Lower lobe of right lung (tissue), 2 donors: Measurements from ENCODE around the gene CPNE7. TPM values are rescaled to one million over a fixed set of nuclear protein-coding genes. Genes with fewer than 3 reads are reported as not detected.

Source experiments
- ATAC-seq, 2 donors: fragments of 200-7000 bp; cut with Tn5 transposase; one replicate each; pipeline ENCODE4 v1.9.1; 2020 to 2022; ENCODE audit warnings: mild to moderate bottlenecking in 2 of 2, moderate library complexity in 2 of 2
- DNase-seq: peaks from one replicate; pipeline ENCODE4 v3.0.0-alpha.2; 2020
- H3K27ac ChIP-seq: fragments of 200-600 bp; one replicate; pipeline ENCODE4 v1.8.0; 2022
- H3K27me3 ChIP-seq: fragments of 200-600 bp; one replicate; pipeline ENCODE4 v1.8.0; 2022; ENCODE audit warnings: low read depth
- H3K36me3 ChIP-seq: fragments of 200-600 bp; one replicate; pipeline ENCODE4 v1.8.0; 2022; ENCODE audit warnings: mild to moderate bottlenecking
- H3K4me1 ChIP-seq: fragments of 200-600 bp; one replicate; pipeline ENCODE4 v1.8.0; 2022
- H3K4me3 ChIP-seq: fragments of 200-600 bp; one replicate; pipeline ENCODE4 v1.8.0; 2022; ENCODE audit warnings: mild to moderate bottlenecking
- H3K9me3 ChIP-seq: fragments of 200-600 bp; one replicate; pipeline ENCODE4 v1.8.0; 2022
- intact Hi-C: fragments of 100-400 bp; cut with DNase I; formaldehyde crosslinking; loops from one replicate; pipeline ENCODE4 v1.11.0; 2022
- total RNA-seq: library from RNA; stranded (reverse); fragmentation: NEBNext Ultra II Directional; extraction: Animal tissue kit (Norgen Biotek cat#: 25700); gene quantifications from one replicate; pipeline ENCODE4 v1.2.1, GENCODE V29; 2021
- TF ChIP-seq, protein P1 (sequence below): fragments of 200-600 bp; IDR thresholded peaks from one replicate; pipeline ENCODE4 v1.8.0; 2022; ENCODE audit warnings: antibody characterized with exemption, mild to moderate bottlenecking
- donor health status: DM: no; HTN: yes; CAD: no; lungs with severe emphysema.

Gene CPNE7
- total RNA-seq, 1 donor from 2014 or later = 0.35 TPM

DNA sequence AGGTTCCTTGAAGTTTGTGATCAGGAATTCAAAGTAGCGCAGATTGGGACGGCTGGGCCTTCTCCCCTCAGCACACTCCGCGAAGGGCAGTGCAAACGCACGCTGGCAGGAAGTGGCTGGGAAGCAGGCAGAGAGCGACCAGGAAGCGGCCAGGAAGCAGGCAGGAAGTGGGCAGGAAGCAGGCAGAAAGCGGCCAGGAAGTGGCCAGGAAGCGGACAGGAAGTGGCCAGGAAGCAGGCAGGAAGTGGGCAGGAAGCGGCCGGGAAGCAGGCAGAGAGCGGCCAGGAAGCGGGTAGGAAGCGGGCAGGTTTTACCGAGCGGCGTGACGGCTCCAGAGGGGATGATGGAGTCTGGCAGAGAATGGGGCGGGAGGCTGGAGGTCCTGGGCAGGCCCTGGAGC is 41.1 kb downstream of the CPNE7 start:
- Histone ChIP-seq H3K4me3 (no peak overlapping the region), H3K36me3 (no peaks in the 10 kb centered on the region), H3K27ac (peak overlapping the region; percentile 36), H3K27me3 (peaks cover 7% of the 10 kb centered on the region), H3K9me3 (no peaks in the 10 kb centered on the region), H3K4me1 (no peaks in the 10 kb centered on the region)
- ATAC-seq (no peak), DNase-seq (no peak)
- TF ChIP-seq, protein P1, sequence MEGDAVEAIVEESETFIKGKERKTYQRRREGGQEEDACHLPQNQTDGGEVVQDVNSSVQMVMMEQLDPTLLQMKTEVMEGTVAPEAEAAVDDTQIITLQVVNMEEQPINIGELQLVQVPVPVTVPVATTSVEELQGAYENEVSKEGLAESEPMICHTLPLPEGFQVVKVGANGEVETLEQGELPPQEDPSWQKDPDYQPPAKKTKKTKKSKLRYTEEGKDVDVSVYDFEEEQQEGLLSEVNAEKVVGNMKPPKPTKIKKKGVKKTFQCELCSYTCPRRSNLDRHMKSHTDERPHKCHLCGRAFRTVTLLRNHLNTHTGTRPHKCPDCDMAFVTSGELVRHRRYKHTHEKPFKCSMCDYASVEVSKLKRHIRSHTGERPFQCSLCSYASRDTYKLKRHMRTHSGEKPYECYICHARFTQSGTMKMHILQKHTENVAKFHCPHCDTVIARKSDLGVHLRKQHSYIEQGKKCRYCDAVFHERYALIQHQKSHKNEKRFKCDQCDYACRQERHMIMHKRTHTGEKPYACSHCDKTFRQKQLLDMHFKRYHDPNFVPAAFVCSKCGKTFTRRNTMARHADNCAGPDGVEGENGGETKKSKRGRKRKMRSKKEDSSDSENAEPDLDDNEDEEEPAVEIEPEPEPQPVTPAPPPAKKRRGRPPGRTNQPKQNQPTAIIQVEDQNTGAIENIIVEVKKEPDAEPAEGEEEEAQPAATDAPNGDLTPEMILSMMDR = no peak
- intact Hi-C loops = no loop called here

DNA sequence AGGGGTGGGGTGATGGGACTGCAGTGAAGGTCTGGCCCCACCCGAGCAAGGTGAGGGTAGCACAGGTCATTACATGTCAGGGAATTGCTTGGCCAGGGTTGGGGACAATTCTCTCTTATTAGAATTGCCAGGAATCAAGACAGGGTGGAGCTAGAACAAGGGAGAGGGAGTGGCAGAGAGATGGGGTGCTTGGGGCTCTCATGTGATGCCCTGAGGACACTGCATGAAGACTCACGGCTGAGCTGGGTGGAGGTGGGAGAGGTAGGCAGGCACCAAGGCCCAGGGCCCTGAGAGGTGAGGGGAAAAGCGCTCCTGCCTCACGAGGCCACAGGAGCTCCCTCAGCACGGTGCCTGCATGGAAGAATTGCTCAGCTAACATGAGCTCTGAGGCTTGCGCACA is 41.5 kb downstream of the CPNE7 start:
- ATAC-seq = no peak
- Histone ChIP-seq H3K4me3 (no peak overlapping the region), H3K36me3 (no peaks in the 10 kb centered on the region), H3K9me3 (no peaks in the 10 kb centered on the region), H3K27me3 (peaks cover 7% of the 10 kb centered on the region), H3K4me1 (no peaks in the 10 kb centered on the region), H3K27ac (peak overlapping the region; percentile 36)
- intact Hi-C loops = no loop called here
- TF ChIP-seq, protein P1 = no peak
- no peak for DNase-seq

DNA sequence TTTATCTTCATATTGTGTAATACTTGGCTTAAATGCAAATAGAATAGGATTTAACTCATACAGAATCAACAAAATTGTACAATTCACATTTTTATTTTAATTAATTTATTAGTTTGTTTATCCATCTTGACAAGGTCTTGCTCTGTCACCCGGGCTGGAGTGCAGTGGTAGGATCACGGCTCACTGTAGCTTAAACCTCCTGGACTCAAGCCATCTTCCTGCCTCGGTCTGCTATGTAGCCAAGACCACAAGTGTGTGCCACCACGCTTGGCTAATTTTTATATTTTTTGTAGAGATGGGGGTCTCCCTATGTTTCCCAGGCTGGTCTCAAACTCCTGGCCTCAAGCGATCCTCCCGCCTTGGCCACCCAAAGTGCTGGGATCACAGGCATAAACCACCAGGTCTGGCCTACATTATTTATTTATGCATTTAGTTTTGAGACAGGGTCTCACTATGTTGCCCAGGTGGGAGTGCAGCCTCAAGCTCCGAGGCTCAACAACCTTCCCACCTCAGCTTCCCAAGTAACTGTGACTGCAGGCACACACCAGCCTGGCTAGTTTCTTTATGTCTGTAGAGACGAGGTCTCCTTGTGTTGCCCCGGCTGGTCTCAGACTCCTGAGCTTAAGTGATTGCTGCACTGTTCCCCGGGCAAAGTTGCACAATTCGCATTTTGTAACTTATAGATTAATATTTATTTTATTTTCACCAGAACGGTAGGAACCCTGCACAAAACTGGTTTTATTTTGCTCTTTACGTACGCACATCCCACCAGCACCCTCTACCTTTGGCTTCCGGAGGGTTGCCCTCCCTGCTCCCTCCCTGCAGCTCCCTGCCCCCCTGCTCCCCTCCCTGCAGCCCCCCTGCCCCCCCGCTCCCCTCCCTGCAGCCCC is 42.8 kb downstream of the CPNE7 start:
- Histone ChIP-seq H3K4me1 (no peaks in the 10 kb centered on the region), H3K9me3 (no peaks in the 10 kb centered on the region), H3K4me3 (no peak overlapping the region), H3K27ac (no peak overlapping the region), H3K36me3 (no peaks in the 10 kb centered on the region), H3K27me3 (peaks cover 7% of the 10 kb centered on the region)
- ATAC-seq (no peak), DNase-seq (no peak)
- TF ChIP-seq, protein P1 = no peak
- intact Hi-C loops = no loop called here

- no peaks in the 10 kb centered on the region for H3K4me1 ChIP-seq
- H3K4me3 ChIP-seq = no peak overlapping the region
- no peaks in the 10 kb centered on the region for H3K9me3 ChIP-seq
- no peak for ATAC-seq
- TF ChIP-seq, protein P1 = no peak
- DNase-seq = no peak
- no peak overlapping the region for H3K27ac ChIP-seq
- no peaks in the 10 kb centered on the region for H3K36me3 ChIP-seq
- intact Hi-C loops = no loop called here
- H3K27me3 ChIP-seq = peaks cover 7% of the 10 kb centered on the region
These were observed 44.3 kb downstream of the CPNE7 start for GRCh38 chr16:89619840-89620239.

- Histone ChIP-seq H3K27me3 (peaks cover 7% of the 10 kb centered on the region), H3K4me3 (no peak overlapping the region), H3K9me3 (no peaks in the 10 kb centered on the region), H3K27ac (no peak overlapping the region), H3K4me1 (no peaks in the 10 kb centered on the region), H3K36me3 (no peaks in the 10 kb centered on the region)
- intact Hi-C loops = no loop called here
- TF ChIP-seq, protein P1 = no peak
- no peak for DNase-seq
- no peak for ATAC-seq
These were observed 44.9 kb downstream of the CPNE7 start for GRCh38 chr16:89620406-89620841.
